GM12878 (cell line): Measurements from ENCODE around the gene MRPS23. TPM values are rescaled to one million over a fixed set of nuclear protein-coding genes. Genes with fewer than 3 reads are reported as not detected.

Source experiments
- ATAC-seq: fragments of 200-7000 bp; cut with Tn5 transposase; 3 replicates; pipeline ENCODE4 v1.9.1; 2020; ENCODE audit warnings: mild to moderate bottlenecking, moderate library complexity
- BruUV-seq: library from RNA; stranded (reverse); fragments of 400-500 nt; replicated peaks from 2 replicates; lab custom pipeline; 2021; lab: Mats Ljungman, UMichigan
- CTCF ChIA-PET: fragments of 300-600 bp; sonication (Branson Sonifier 250); formaldehyde crosslinking; extraction: SDS; loops from one replicate; lab custom pipeline; 2021; ENCODE audit warnings: inconsistent platforms; lab: Yijun Ruan, JAX
- POLR2A ChIA-PET: fragments of 350-600 bp; formaldehyde crosslinking; extraction: SDS; loops from one replicate; lab custom pipeline; 2021; ENCODE audit warnings: inconsistent platforms; lab: Charles Lee
- RAD21 ChIA-PET: fragments of 300-600 bp; sonication (Branson Sonifier 250); formaldehyde crosslinking; loops from one replicate; lab custom pipeline; 2023; ENCODE audit warnings: antibody characterized with exemption; ENCODE audit not compliant: unreplicated experiment; lab: Charles Lee
- SMC1A ChIA-PET: fragments of 300-600 bp; sonication (Branson Sonifier 250); formaldehyde crosslinking; loops from one replicate; lab custom pipeline; 2023; ENCODE audit not compliant: unreplicated experiment, uncharacterized antibody; lab: Charles Lee
- DNase-seq: peaks from one replicate; pipeline ENCODE4 v3.0.0-alpha.2; 2011; ENCODE audit warnings: low read depth, low spot score
- FAIRE-seq: peaks from 3 replicates; lab custom pipeline; 2011; peaks lifted over from hg19 to GRCh38; lab: Jason Lieb, UNC
- H2AFZ ChIP-seq: 2 replicates; pipeline ENCODE4 v1.6.0; 2011; ENCODE audit warnings: low read depth, low read length, control low read depth; ENCODE audit not compliant: control insufficient read depth
- H3K27ac ChIP-seq: 2 replicates; pipeline ENCODE4 v1.5.1; 2011; ENCODE audit warnings: control low read depth; ENCODE audit not compliant: control insufficient read depth, insufficient read depth
- H3K27me3 ChIP-seq, 2 experiments: replicated peaks in 1 of 2; 2 replicates each; pipeline versions ENCODE4 v1.6.0 to v1.6.1; 2011; ENCODE audit warnings: low read length in 1 of 2; ENCODE audit not compliant: control insufficient read depth in 2 of 2, insufficient read depth in 2 of 2
- H3K36me3 ChIP-seq, 2 experiments: 2 replicates each; pipeline ENCODE4 v1.5.1; 2011; ENCODE audit warnings: low read length in 1 of 2; ENCODE audit not compliant: control insufficient read depth in 2 of 2, insufficient read depth in 2 of 2
- H3K4me1 ChIP-seq: 2 replicates; pipeline ENCODE4 v1.6.1; 2011; ENCODE audit warnings: mild to moderate bottlenecking, low read length, moderate library complexity, mixed read lengths; ENCODE audit not compliant: control insufficient read depth, insufficient read depth
- H3K4me2 ChIP-seq: 2 replicates; pipeline ENCODE4 v1.6.0; 2011; ENCODE audit warnings: control low read depth; ENCODE audit not compliant: control insufficient read depth, insufficient read depth
- H3K4me3 ChIP-seq: fragments of 200-600 bp; sonication (generic); 2 replicates; pipeline ENCODE4 v1.5.1; 2016
- H3K79me2 ChIP-seq: 2 replicates; pipeline ENCODE4 v1.6.0; 2011; ENCODE audit warnings: low read length; ENCODE audit not compliant: control insufficient read depth, insufficient read depth
- H3K9ac ChIP-seq: 2 replicates; pipeline ENCODE4 v1.8.0; 2011; ENCODE audit warnings: low read length, control low read depth, mixed read lengths; ENCODE audit not compliant: control insufficient read depth, insufficient read depth
- H3K9me3 ChIP-seq: replicated peaks from 3 replicates; pipeline ENCODE4 v1.5.1; 2011; ENCODE audit warnings: mild to moderate bottlenecking, low read length; ENCODE audit not compliant: control insufficient read depth, insufficient read depth
- H4K20me1 ChIP-seq: 2 replicates; pipeline ENCODE4 v1.6.0; 2011; ENCODE audit not compliant: control insufficient read depth, insufficient read depth
- BACH1 ChIP-seq: fragments of 450-650 bp; IDR thresholded peaks from 2 replicates; pipeline ENCODE4 v1.6.1; 2017; ENCODE audit warnings: mild to moderate bottlenecking, borderline replicate concordance
- BMI1 ChIP-seq: fragments of 450-650 bp; IDR thresholded peaks from 2 replicates; pipeline ENCODE4 v1.6.1; 2016; ENCODE audit warnings: mild to moderate bottlenecking, moderate library complexity, borderline replicate concordance
- EGR1 ChIP-seq, 2 experiments: IDR thresholded peaks; 1 replicate in 1 of 2; 2 replicates in 1 of 2; pipeline ENCODE4 v1.6.1; 2011 to 2012; ENCODE audit warnings: low read depth in 2 of 2, low read length in 2 of 2, borderline replicate concordance in 1 of 2, mild to moderate bottlenecking in 1 of 2, moderate library complexity in 1 of 2
- FOS ChIP-seq: IDR thresholded peaks from 3 replicates; pipeline ENCODE4 v1.6.1; 2011; ENCODE audit warnings: borderline replicate concordance; ENCODE audit not compliant: insufficient read length; ENCODE audit errors: extremely low read depth
- FOXK2 ChIP-seq: fragments of 450-650 bp; IDR thresholded peaks from 2 replicates; pipeline ENCODE4 v1.6.1; 2017; ENCODE audit warnings: mild to moderate bottlenecking, moderate library complexity
- FOXM1 ChIP-seq: IDR thresholded peaks from 2 replicates; pipeline ENCODE4 v1.6.1; 2012; ENCODE audit warnings: low read depth, mild to moderate bottlenecking, inconsistent platforms, low read length, moderate library complexity
- KDM1A ChIP-seq: fragments of 200-600 bp; sonication (generic); IDR thresholded peaks from 2 replicates; pipeline ENCODE4 v1.6.1; 2016; ENCODE audit warnings: borderline replicate concordance
- LARP7 ChIP-seq: fragments of 450-650 bp; IDR thresholded peaks from 2 replicates; pipeline ENCODE4 v1.6.1; 2017; ENCODE audit warnings: mild to moderate bottlenecking
- MLLT1 ChIP-seq: fragments of 450-650 bp; IDR thresholded peaks from 2 replicates; pipeline ENCODE4 v1.6.1; 2016; ENCODE audit warnings: mild to moderate bottlenecking
- REST ChIP-seq: IDR thresholded peaks from 2 replicates; pipeline ENCODE4 v1.6.1; 2012; ENCODE audit warnings: mild to moderate bottlenecking, low read depth, low read length
- SMAD5 ChIP-seq: IDR thresholded peaks from 2 replicates; pipeline ENCODE4 v1.6.1; 2016; ENCODE audit warnings: antibody characterized with exemption, low read depth
- SP1 ChIP-seq: IDR thresholded peaks from one replicate; pipeline ENCODE4 v1.6.1; 2011; ENCODE audit warnings: low read depth, low read length
- TBL1XR1 ChIP-seq: IDR thresholded peaks from 2 replicates; pipeline ENCODE4 v1.6.1; 2012; ENCODE audit warnings: low read depth, low read length, improper control_type of control experiment
- WGBS: methylation state at CpG from one replicate; pipeline ENCODE4 v1.1.6; 2016; ENCODE audit warnings: low lambda C conversion rate; ENCODE audit not compliant: insufficient replicate concordance, insufficient coverage; ENCODE audit errors: missing lambda C conversion rate; 5-methylcytosine and 5-hydroxymethylcytosine counted together
- in situ Hi-C: fragments of 300-500 bp; cut with MboI; formaldehyde crosslinking; loops from 9 replicates; pipeline ENCODE4 v1.14.3; 2018; ENCODE audit warnings: mixed read lengths
- intact Hi-C: fragments of 100-400 bp; cut with micrococcal nuclease; formaldehyde crosslinking; loops from one replicate; pipeline ENCODE4 v1.14.2; 2022; ENCODE audit not compliant: unreplicated experiment
- polyA plus RNA-seq, 11 experiments: library from polyadenylated mRNA; depleted of rRNA in 4 of 11; unstranded in 6 of 11; stranded (reverse) in 5 of 11; fragments of >200 nt; fragmentation: Nextera tagmentation in 4 of 11; fragmentation: Illumina TruSeq in 1 of 11; extraction: Ambion mirVana in 4 of 11; extraction: Trizol in 1 of 11; gene quantifications; 1 replicate in 1 of 11; 2 replicates in 10 of 11; pipeline versions ENCODE4 v1.2.1 to v1.2.3, GENCODE V29; 2011 to 2016; ENCODE audit warnings: inconsistent platforms in 2 of 11, missing spikeins in 2 of 11, low read depth in 1 of 11
- total RNA-seq, 4 experiments: library from RNA; depleted of rRNA in 3 of 4; stranded (reverse); fragments of >200 nt in 3 of 4; fragmentation: Illumina TruSeq in 1 of 4; extraction: Trizol in 1 of 4; gene quantifications; 2 replicates each; pipeline versions ENCODE4 v1.2.1 to v1.2.3, GENCODE V29; 2013 to 2021
- TF ChIP-seq, protein P1 (sequence below): IDR thresholded peaks from 2 replicates; pipeline ENCODE4 v1.6.1; 2011; ENCODE audit warnings: mild to moderate bottlenecking, low read depth, low read length, moderate library complexity; ENCODE audit not compliant: insufficient replicate concordance
- TF ChIP-seq, protein P2 (sequence below): IDR thresholded peaks from 2 replicates; pipeline ENCODE4 v1.6.1; 2011; ENCODE audit warnings: low read depth, mild to moderate bottlenecking, low read length, moderate library complexity, borderline replicate concordance; ENCODE audit errors: extremely low read depth
- TF ChIP-seq, protein P3 (sequence below): fragments of 150-350 bp; IDR thresholded peaks from 2 replicates; pipeline ENCODE4 v1.6.1; 2014; ENCODE audit warnings: mild to moderate bottlenecking, low read depth, low read length

Gene MRPS23
- total and polyA plus RNA-seq, 10 of the 15 experiments (the other 5 are each of a cell fraction or from before 2014, with no cell fraction given), result 65.3 to 237 (median 87.9) TPM

DNA sequence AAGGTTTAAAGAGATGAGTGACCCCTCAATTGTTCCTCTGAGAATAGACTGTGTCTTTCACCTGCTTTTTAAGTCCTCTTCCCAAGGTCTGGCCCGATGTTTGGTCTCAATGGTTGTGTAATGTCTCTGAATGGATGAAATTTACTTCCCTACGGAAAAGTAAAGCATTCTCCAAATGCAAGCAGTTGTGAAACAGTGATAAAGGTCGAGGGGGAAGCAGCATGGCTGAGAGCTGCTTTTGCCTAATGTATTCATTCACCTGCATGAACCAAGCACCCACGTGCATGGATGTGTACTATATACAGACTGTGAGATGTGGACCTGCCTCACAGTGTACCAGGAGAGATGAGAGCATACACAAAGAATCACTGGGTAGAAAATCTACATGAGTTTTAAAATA is 11.4 kb downstream of the MRPS23 start:
- intact Hi-C loops, result no loop called here
- no peaks in the 10 kb centered on the region for H3K79me2 ChIP-seq
- H3K9me3 ChIP-seq, result no peaks in the 10 kb centered on the region
- ChIA-PET SMC1A (no interaction called here), POLR2A (no interaction called here), CTCF (no interaction called here), RAD21 (interaction anchor here (1.0 kb wide), 1 partner anchor 16 kb away, joined by 3 read pairs; no protein-coding TSS in a partner anchor)
- FAIRE-seq, result no peak
- H3K27me3 ChIP-seq, result no peaks in the 10 kb centered on the region
- DNase-seq, result no peak
- no TSS peak for BruUV-seq
- H3K27ac ChIP-seq, result no peak overlapping the region
- H3K4me3 ChIP-seq, result no peak overlapping the region
- no peaks in the 10 kb centered on the region for H4K20me1 ChIP-seq
- in situ Hi-C loops, result loop anchor here (5.0 kb wide), 1 partner anchor 711 kb away; no protein-coding TSS in a partner anchor
- no peak for ATAC-seq
- H3K36me3 ChIP-seq, result peaks cover 3 to 8% of the 10 kb centered on the region in 2 experiments; a peak in 3 of 4 replicates
- no peak overlapping the region for H2AFZ ChIP-seq
- no peaks in the 10 kb centered on the region for H3K4me1 ChIP-seq
- no peak overlapping the region for H3K9ac ChIP-seq
- no peak overlapping the region for H3K4me2 ChIP-seq
- WGBS, result 64% methylated on average over 4 of the region's 4 CpGs
- TF ChIP-seq MLLT1 (no peak), BMI1 (no peak), KDM1A (no peak), LARP7 (no peak), FOS (no peak), SP1 (no peak), FOXK2 (no peak), SMAD5 (no peak), TBL1XR1 (no peak), REST (no peak), FOXM1 (no peak), BACH1 (no peak), EGR1 (IDR thresholded peaks at IDR 0.05; ENCODE audit: borderline replicate concordance in 1 of 2, low read depth in 2 of 2, low read length in 2 of 2) (no peak)
- TF ChIP-seq, protein P1, sequence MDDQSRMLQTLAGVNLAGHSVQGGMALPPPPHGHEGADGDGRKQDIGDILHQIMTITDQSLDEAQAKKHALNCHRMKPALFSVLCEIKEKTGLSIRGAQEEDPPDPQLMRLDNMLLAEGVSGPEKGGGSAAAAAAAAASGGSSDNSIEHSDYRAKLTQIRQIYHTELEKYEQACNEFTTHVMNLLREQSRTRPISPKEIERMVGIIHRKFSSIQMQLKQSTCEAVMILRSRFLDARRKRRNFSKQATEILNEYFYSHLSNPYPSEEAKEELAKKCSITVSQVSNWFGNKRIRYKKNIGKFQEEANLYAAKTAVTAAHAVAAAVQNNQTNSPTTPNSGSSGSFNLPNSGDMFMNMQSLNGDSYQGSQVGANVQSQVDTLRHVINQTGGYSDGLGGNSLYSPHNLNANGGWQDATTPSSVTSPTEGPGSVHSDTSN, result no peak
- TF ChIP-seq, protein P2, sequence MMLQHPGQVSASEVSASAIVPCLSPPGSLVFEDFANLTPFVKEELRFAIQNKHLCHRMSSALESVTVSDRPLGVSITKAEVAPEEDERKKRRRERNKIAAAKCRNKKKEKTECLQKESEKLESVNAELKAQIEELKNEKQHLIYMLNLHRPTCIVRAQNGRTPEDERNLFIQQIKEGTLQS, result no peak
- TF ChIP-seq, protein P3, sequence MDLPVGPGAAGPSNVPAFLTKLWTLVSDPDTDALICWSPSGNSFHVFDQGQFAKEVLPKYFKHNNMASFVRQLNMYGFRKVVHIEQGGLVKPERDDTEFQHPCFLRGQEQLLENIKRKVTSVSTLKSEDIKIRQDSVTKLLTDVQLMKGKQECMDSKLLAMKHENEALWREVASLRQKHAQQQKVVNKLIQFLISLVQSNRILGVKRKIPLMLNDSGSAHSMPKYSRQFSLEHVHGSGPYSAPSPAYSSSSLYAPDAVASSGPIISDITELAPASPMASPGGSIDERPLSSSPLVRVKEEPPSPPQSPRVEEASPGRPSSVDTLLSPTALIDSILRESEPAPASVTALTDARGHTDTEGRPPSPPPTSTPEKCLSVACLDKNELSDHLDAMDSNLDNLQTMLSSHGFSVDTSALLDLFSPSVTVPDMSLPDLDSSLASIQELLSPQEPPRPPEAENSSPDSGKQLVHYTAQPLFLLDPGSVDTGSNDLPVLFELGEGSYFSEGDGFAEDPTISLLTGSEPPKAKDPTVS, result no peak
